HL-60 (cell line): Measurements from ENCODE around the gene LNPEP.

Source experiments
- CTCF ChIP-seq: IDR thresholded peaks from one replicate; pipeline ENCODE4 v1.5.1; 2011; ENCODE audit warnings: low read length, control low read depth, inconsistent platforms; ENCODE audit not compliant: insufficient read depth
- POLR2AphosphoS5 ChIP-seq: IDR thresholded peaks from 2 replicates; pipeline ENCODE4 v1.6.1; 2012; ENCODE audit warnings: low read depth

DNA sequence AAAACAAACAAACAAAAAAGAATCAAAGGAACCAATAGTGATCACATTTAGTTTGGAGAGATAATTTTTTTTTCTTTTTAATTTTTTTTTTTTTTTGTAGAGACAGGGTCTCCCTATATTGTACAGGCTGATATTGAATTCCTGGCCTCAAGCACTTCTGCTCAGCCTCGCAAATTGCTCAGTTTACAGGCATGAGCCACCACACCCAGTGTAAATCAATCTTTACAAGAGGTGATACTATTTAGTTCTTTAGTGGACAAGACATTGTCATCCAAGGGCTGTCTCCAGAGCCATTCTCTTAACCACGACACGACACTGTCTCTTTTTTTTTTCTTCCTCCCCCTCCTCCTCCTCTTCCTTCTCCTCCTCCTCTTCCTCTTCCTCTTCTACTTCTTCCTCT, 30.0 kb upstream of the LNPEP start:
- TF ChIP-seq CTCF: no peak
- TF ChIP-seq POLR2AphosphoS5: no peak
